Stimulated activated CD4-positive, alpha-beta T cell treated with anti-CD3 and anti-CD28 coated beads, Interleukin-1b, Interleukin-23, amount 100 ng/mL, for 24 hours (primary cell): ENCODE results near the gene ZNF619.
A peak's percentile ranks its signal among the peaks of the same experiment; 100 is the strongest.
"Not testable (repeated sequence)": the region's sequence is repeated elsewhere in the genome, so short reads cannot be mapped to it uniquely, and the experiment has no call there.

Source experiments
- DNase-seq, 4 experiments: peaks; one replicate each; pipeline ENCODE4 v3.0.0-alpha.2; 2020; ENCODE audit warnings: low read depth in 4 of 4, low spot score in 1 of 4

Gene ZNF619

GRCh38 chr3:40476478-40477470, at the start of gene ZNF619:
Gene ZNF619, plus strand, starts transcription at chr3:40477122. Its CDS starts 858 bp downstream, at chr3:40477980.
- peak in 2 of 4 experiments; percentile 25 to 30 for DNase-seq

- DNase-seq: no peak
Observed at GRCh38 chr3:40432793-40433192, 44.1 kb upstream of the ZNF619 start.

GRCh38 chr3:40437889-40438288, 39.0 kb upstream of the ZNF619 start:
- DNase-seq: no peak

GRCh38 chr3:40445062-40445461, 31.9 kb upstream of the ZNF619 start:
- DNase-seq: no peak

GRCh38 chr3:40445880-40446279, 31.0 kb upstream of the ZNF619 start:
- DNase-seq: no peak

- no peak for DNase-seq
Observed at GRCh38 chr3:40450438-40450837, 26.5 kb upstream of the ZNF619 start.

GRCh38 chr3:40451551-40451950, 25.4 kb upstream of the ZNF619 start:
- DNase-seq: no peak

- no peak for DNase-seq
Observed at GRCh38 chr3:40452057-40452456, 24.9 kb upstream of the ZNF619 start.

- no peak for DNase-seq
Observed at GRCh38 chr3:40452562-40452875, 24.4 kb upstream of the ZNF619 start.

- DNase-seq: peak; percentile 77 to 92 (median 88)
Observed at GRCh38 chr3:40452876-40453730, 23.8 kb upstream of the ZNF619 start.

GRCh38 chr3:40453933-40454332, 23.0 kb upstream of the ZNF619 start:
- DNase-seq: no peak

- no peak for DNase-seq
Observed at GRCh38 chr3:40455328-40455727, 21.6 kb upstream of the ZNF619 start.

GRCh38 chr3:40456279-40456939, 20.5 kb upstream of the ZNF619 start:
- DNase-seq: no peak

GRCh38 chr3:40456940-40457823, 19.7 kb upstream of the ZNF619 start, which contains the start of gene RPL14:
Gene RPL14, plus strand, starts transcription at chr3:40457339. Its CDS starts 133 bp downstream, at chr3:40457472.
- DNase-seq: peak; percentile 81 to 92 (median 89)

- DNase-seq: no peak
Observed at GRCh38 chr3:40458473-40458872, 18.4 kb upstream of the ZNF619 start.

GRCh38 chr3:40460481-40460880, 16.4 kb upstream of the ZNF619 start:
- not testable (repeated sequence) for DNase-seq

- no peak for DNase-seq
Observed at GRCh38 chr3:40461161-40461560, 15.8 kb upstream of the ZNF619 start.

GRCh38 chr3:40462838-40463237, 14.1 kb upstream of the ZNF619 start:
- DNase-seq: not testable (repeated sequence)

- no peak for DNase-seq
Observed at GRCh38 chr3:40463579-40463978, 13.3 kb upstream of the ZNF619 start.
